Ureter (tissue), 1 donor: ENCODE data around the gene MYBPC3. TPM values are rescaled to one million over a fixed set of nuclear protein-coding genes. Genes with fewer than 3 reads are reported as not detected.
A peak's percentile ranks its signal among the peaks of the same experiment; 100 is the strongest.
"Not testable (repeated sequence)": the region's sequence is repeated elsewhere in the genome, so short reads cannot be mapped to it uniquely, and the experiment has no call there.

Experiments
- DNase-seq: peaks from one replicate; pipeline ENCODE4 v3.0.0-alpha.2; 2020; ENCODE audit warnings: low spot score
- total RNA-seq: library from RNA; stranded (reverse); gene quantifications from one replicate; pipeline ENCODE4 v1.2.4, GENCODE V29; 2023
- donor health status: DM: yes; HTN: yes; CAD: no.

Gene MYBPC3
- total RNA-seq, 1 donor from 2014 or later = 0.18 TPM

DNA sequence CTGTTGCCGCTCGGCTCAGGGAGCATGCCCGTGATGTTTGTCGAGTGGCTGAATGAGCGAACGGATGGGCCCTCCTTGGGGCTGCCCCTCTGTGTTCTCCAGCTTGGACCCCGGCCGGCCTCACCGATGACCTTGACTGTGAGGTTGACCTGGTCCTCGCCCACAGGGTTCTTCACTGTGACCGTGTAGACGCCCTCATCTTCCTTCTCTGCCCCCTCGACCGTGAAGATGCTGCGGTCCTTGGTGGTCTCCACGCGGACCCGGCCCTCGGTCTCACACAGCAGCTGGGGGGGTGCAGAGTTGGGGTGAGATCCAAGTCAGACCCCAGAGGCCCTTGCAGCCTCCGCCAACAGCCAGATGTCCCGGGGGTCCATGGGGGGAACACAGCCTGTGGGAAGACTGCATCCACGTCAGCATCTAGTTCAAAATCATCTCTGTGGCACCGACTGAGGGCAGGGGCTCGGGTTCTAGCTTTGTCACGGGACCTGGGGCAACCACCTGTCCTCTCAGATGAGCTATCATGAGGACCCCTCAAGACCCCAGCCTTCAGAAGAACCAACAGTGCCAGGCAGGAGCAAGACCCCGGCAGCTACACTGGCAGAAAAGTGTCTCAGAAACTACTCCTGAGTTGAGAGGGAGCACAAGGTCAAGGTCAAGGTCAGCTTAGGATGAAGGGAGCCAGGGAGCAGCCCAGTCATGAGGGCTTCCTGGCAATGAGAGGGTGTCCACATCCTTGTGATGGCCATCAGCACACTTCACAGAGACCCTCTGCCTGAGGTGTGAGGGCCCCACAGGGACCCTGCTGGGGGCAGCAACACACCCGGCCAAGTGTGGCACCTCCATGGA is 13.9 kb downstream of the MYBPC3 start:
- DNase-seq = no peak

DNA sequence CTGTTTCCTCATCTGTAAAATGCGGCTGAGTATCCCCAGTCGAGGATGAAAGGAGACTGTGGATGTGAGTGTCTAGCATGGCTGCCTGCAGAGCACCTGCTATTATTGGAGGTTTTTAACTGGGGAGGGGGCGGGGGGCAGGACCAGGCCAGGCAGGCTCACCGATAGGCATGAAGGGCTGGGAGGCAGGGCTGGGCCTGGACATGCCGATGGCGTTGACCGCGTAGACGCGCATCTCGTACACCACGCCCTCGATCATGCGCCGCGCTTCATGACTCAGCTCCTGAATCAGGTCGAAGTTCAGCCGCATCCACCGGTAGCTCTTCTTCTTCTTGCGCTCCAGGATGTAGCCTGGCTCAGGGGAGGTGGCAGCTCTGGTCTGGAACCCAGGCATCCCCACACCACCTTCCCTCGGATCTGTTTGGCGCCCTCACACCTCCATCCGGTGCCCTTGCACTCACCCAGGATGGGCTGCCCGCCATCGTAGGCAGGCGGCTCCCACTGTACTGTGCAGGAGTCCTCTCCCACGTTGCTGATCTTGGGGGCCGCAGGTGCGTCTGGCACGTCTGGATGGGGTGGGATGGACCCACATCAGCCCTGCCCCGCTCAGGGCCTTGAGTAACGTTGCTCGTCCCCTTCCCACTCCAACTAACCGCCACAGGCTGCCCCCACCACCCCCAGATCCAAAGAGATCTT is 15.1 kb downstream of the MYBPC3 start:
- no peak for DNase-seq

- DNase-seq = no peak
Measured at GRCh38 chr11:47336595-47336994, 15.9 kb downstream of the MYBPC3 start.

DNA sequence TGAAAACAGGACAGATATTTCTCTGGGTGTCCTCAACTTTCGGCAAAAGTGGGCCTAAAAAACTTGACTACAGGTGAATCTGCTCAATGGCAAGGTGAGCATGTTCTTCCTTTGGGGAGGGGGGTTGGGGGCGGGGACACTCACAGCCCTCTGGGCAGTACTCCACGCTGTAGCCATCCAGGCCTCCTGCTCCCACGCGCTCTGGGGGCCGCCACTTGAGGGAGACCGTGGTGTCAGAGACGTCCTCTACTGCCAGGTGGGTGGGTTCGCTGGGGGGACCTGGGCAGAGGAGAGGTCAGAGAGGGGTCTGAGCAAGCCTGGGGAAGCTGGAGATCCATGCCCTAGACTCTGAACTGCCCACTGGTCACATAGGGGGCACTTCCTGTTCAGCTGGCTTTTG is 16.8 kb downstream of the MYBPC3 start:
- no peak for DNase-seq

- DNase-seq = not testable (repeated sequence)
Measured at GRCh38 chr11:47334699-47335411, 17.6 kb downstream of the MYBPC3 start.

GRCh38 chr11:47333886-47334443 is 18.5 kb downstream of the MYBPC3 start:
- no peak for DNase-seq

GRCh38 chr11:47333526-47333845 is 19.0 kb downstream of the MYBPC3 start:
- no peak for DNase-seq

DNA sequence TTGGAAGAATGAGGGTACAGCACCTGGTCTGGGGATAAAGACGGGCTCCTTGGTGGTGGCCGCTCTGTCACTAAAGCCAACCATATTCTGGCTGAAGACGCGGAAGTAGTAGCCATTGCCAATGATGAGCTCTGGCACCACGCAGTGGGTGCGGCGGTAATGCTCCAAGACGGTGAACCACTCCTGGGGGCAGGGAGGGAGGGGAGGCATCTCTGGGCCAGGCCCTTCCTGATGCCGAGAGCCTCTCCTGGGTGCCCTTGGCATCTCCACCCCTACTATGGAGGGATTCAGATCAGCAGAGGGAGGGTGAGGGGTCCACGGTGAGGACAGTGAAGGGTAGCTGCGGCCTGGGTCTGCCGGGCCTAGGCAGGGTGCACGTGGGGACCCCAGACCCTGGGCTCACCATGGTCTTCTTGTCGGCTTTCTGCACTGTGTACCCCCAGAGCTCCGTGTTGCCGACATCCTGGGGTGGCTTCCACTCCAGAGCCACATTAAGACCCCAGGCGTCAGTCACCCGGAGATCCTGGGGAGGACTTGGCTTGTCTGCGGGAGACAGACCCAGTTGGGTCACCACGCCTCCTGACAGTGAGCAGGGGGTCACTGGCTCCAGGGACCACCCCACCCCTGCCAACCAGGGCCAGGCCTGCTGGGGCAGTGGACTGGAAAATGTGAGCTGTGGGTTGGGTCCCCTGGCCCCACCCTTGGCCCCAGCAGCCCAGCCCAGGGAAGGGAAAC is 19.5 kb downstream of the MYBPC3 start:
- DNase-seq = no peak

GRCh38 chr11:47332303-47332711 is 20.2 kb downstream of the MYBPC3 start:
- no peak for DNase-seq

GRCh38 chr11:47331454-47332302 is 20.8 kb downstream of the MYBPC3 start:
- no peak for DNase-seq

DNA sequence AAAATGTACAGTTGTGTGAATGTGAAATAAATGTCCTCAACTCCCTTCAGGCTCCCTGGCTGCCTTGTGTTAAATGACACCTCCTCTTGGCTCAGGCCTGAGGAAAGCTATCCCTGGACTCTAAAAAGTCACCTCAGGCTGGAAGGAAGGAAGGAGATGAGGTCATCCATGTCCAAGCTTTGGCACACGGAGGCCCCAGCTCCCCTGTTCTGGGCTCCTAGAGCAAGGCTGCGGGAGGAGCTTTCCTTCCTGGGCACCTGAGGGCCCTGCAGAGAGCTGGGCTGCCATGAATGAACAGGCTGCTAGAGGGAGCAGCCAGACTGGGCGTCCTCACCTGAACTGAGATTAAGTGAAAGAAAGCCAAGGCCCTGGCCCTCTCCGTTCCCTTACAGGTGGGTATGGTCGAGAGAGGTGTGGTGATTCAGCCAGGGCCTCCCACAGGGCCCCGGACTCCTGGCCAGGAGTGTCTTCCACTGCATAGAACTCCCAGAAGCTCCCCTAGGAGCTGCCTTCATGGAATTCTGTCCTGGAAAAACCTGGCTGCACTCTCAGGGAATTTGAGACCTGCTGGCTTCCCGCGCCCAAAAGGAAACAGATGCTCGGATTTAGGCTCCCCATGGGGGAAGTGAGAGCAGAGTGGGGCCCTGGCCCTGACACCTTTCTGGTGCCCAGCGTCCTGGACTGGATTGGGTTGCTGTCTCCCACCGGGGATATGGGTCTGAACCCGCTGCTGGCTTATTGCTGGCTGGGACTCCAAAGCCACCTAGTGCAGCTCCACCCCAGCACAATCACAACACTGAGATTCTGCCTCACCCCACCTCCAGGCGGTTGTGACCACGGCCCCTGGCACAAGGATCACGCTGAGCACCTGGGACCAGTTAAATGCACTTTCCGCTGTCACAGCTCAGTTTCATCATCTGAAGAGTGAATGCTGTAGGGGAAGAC is 22.2 kb downstream of the MYBPC3 start:
- no peak for DNase-seq

GRCh38 chr11:47329431-47329986 is 23.0 kb downstream of the MYBPC3 start:
- no peak for DNase-seq

- DNase-seq = no peak
Measured at GRCh38 chr11:47328449-47329390, 23.8 kb downstream of the MYBPC3 start.

GRCh38 chr11:47327949-47328348 is 24.6 kb downstream of the MYBPC3 start:
- DNase-seq = no peak

GRCh38 chr11:47327025-47327424 is 25.5 kb downstream of the MYBPC3 start:
- no peak for DNase-seq

GRCh38 chr11:47326198-47326597 is 26.3 kb downstream of the MYBPC3 start:
- no peak for DNase-seq

DNA sequence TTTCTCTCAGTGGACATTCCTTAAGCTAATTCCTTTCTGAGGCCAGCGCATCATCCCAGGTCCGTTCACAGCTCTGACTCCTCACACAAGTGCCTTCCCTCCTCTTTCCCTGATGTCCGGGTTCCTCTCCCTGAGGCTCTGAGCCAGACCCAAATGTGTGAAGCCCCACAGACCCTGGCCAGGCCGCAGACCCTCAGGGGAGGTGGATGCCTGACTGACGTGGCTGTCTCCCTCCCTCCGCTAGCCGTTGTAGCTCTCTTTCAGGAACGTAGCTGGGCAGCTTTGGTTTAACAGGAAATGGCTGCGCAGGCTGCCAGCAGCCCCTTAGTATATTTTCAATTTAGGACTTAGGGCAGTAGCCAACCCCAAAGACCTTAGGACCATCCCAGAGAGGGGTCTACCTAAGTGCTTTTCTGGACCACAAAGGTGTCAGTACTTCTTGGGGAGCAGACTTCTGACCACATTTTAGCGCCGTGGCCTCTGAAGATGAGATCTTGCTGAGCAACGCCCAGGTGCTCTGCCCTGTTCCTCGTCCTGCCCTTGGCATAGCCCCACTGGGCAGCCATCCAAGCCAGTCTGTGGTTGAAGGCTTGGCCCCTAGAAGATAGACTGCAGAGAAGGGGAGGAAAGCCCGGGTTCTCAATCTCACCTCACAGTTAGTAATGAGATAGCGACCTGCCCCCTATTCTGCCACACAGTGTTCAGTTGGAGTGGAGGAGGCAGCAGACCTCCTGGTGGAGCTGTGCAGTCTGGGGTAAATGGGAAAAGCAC is 27.0 kb downstream of the MYBPC3 start:
- peak; percentile 72 for DNase-seq
